ENCODE results near the gene NINL.
A peak's percentile ranks its signal among the peaks of the same experiment; 100 is the strongest.
"Not testable (repeated sequence)": the region's sequence is repeated elsewhere in the genome, so short reads cannot be mapped to it uniquely, and the experiment has no call there.

The NINL gene

GRCh38 chr20:25592135-25592852 is 7.0 kb upstream of the NINL start:
- no peak for DNase-seq

- not testable (repeated sequence) for DNase-seq
Observed at GRCh38 chr20:25590778-25591177, 5.4 kb upstream of the NINL start.

- DNase-seq: no peak
Observed at GRCh38 chr20:25588491-25588890, 3.2 kb upstream of the NINL start.

GRCh38 chr20:25587536-25587935 is 2.2 kb upstream of the NINL start:
- no peak for DNase-seq

GRCh38 chr20:25586877-25587276 is 1.5 kb upstream of the NINL start:
- DNase-seq: no peak

DNA sequence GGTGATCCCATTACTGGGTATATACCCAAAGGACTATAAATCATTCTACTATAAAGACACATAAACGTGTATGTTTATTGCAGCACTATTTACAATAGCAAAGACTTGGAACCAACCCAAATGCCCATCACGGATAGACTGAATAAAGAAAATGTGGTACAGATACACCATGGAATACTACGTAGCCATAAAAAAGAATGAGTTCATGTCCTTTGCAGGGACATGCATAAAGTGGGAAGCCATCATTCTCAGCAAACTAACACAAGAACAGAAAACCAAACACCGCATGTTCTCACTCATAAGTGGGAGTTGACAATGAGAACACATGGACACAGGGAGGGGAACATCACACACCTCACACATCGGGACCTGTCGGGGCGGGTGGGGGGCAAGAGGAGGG is 1.7 kb downstream of the NINL start:
- not testable (repeated sequence) for DNase-seq

DNA sequence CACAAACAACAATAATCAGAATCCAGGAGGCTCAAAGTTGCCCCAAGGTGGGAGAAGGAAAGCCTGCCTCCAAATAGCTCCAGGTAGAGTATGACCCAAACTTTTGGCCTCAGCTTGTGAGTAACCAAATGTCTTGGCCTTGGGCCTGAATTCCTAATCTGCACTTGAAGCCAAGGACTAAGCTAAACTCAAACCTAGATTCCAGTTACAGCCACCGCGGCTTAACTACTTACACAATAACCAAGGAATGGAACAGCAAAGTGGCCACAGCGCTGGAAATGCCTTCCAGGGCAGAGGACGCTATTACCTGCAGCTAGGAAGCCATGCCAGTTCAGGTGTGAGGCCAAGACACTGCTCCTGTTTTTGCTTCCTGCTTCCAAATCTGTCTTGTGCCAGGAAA is 4.6 kb downstream of the NINL start:
- DNase-seq: no peak

DNA sequence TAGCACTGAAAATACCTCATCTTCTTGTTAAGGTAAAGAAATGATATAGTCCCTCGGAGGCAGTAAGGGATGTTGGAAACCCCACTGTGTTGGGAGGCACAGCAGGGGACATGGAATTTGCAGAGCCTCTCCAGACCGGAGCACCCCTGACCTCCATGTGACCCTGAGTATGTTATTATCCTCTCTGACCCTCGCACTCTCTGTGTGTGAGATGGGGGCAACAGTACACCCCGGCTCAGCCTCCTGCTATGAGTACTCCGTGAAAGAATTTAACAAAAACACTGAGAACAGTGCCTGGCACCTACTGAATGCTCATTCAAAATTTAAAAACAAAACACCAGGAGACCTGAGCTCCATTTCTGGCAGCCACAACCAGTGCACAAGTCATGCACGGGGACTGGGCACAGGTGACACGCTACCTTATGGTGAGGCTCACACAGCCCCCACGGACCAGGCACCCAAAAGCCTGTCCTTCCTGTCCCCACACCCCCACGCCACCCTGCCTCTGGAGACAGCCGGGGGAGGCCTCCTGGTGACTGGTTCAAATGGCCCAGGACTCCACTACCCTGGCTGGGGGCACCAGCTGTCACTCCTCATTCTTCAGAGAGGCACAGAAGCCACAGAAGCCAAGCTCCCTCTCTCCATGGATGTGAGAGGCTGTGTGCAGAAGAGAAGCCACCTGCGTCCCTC is 6.1 kb downstream of the NINL start:
- no peak for DNase-seq

- no peak for DNase-seq
Observed at GRCh38 chr20:25576783-25577530, 8.4 kb downstream of the NINL start.

DNA sequence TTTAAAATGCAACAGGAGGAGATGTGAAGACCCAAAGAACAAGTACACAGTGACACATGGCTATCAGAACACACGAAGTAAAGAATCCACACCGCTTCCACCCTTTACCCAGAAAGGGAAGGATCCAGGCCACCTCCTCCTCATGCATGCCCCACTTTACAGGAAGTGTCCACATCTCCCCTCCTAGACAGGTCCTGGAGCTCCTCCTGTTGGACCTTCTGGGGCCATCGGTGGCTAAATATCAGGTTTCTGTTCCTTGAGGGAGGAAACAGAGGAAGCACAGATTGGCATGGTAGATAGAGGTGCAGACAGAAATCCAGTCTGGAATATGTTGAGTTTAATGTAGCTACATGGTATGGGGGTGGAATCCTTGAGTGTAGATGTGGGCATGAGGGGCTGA is 10.9 kb downstream of the NINL start:
- DNase-seq: no peak

- no peak for DNase-seq
Observed at GRCh38 chr20:25573288-25574251, 11.8 kb downstream of the NINL start.

GRCh38 chr20:25571817-25572216 is 13.5 kb downstream of the NINL start:
- no peak for DNase-seq

DNA sequence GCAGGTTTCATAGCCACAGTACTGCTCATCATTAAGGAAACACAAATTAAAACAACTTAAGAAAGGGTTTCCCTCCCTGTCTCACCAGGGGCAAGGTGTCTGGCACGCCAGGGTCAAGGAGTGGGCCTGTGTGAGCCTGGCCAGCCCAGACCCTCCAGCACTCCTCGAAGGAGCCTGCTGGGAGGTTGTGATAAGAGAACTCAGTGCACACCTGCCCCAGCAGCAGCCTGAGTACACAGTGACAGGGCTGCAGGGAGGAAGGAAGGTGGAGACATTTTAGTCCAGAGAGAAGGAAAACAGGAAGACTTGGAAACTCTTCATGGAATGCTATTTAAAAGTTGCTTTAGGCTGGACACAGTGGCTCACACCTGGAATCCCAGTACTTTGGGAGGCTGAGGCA is 14.1 kb downstream of the NINL start:
- DNase-seq: no peak

DNA sequence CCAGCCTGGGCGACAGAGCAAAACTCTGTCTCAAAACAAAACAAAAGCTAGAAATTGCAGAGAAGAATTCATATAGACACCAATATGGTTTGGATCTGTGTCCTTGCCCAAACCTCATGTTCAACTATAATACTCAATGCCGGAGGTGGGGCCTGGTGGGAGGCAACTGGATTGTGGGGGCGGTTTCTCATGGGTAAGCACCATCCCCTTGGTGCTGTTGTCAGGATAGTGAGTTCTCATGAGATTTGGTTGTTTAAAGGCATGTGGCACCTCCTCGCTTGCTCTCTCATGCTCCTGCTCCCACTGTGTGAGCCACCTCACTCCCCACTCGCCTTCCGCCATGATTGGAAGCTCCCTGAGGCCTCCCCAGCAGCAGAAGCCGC is 15.2 kb downstream of the NINL start:
- no peak for DNase-seq

GRCh38 chr20:25567286-25567685 is 18.0 kb downstream of the NINL start:
- DNase-seq: no peak

GRCh38 chr20:25566821-25567220 is 18.5 kb downstream of the NINL start:
- no peak for DNase-seq

DNA sequence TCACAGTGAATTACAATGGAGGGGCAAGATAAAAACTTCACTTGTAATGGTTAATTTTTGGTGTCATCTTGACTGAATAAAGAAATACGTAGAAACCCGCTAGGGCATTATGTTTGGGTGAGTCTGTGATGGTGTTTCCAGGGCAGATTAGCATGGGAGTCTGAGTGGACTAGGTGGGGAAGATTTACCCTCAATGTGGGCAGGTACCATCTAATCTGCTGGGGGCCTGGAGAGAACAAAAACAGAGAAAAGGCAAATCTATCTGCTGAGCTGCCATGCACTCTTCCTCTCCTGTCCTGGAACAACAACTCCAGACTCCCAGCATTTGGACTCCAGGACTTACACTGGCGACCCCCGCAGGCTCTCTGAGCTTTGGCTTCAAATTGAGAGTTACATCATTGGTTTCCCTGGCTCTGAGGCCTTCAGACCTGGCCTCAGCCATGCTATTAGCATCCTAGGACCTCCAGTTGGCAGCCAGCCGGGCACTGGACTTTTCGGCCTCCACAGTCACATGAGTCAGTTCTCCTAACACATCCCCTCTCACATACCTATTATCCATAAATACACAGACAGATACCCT is 19.7 kb downstream of the NINL start:
- DNase-seq: no peak

DNA sequence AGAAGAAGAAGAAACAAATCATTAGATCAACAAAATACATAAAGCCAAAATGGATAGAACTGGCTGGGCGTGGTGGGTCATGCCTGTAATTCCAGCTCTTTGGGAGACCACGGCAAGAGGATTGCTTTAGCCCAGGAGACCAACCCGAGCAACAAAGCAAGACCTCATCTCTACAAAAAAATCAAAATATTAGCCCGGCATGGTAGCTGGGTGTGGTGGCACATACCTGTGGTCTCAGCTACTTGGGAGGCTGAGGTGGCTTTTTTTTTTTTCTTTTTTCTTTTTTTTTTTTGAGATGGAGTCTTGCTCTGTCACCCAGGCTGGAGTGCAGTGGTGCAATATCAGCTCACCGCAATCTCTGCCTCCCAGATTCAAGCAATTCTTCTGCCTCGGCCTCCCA is 21.5 kb downstream of the NINL start:
- no peak for DNase-seq

DNA sequence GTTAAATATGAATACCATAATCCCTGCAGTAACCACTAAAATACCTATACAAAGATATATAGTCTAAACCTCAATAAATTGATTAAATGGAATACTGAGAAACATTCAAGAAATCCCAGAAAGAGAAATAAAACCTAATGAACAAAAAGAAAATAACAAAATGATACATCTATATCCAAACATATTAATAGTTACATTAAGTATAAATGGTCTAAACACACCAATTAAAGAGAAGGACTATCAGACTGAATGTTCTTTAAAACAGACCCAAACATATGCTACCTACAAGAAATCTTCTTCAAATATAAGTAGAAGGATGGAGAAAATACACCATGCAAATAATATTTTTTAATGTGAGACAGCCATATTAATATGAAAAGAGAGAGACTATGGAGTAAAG is 22.0 kb downstream of the NINL start:
- no peak for DNase-seq

DNA sequence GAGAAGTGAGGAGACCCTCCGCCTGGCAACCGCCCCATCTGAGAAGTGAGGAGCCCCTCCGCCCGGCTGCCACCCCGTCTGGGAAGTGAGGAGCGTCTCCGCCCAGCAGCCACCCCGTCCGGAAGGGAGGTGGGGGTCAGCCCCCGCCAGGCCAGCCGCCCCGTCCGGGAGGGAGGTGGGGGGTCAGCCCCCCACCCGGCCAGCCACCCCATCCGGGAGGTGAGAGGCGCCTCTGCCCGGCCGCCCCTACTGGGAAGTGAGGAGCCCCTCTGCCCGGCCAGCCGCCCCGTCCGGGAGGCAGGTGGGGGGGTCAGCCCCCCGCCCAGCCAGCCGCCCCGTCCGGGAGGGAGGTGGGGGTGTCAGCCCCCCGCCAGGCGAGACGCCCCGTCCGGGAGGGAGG is 23.6 kb downstream of the NINL start:
- DNase-seq: not testable (repeated sequence)

DNA sequence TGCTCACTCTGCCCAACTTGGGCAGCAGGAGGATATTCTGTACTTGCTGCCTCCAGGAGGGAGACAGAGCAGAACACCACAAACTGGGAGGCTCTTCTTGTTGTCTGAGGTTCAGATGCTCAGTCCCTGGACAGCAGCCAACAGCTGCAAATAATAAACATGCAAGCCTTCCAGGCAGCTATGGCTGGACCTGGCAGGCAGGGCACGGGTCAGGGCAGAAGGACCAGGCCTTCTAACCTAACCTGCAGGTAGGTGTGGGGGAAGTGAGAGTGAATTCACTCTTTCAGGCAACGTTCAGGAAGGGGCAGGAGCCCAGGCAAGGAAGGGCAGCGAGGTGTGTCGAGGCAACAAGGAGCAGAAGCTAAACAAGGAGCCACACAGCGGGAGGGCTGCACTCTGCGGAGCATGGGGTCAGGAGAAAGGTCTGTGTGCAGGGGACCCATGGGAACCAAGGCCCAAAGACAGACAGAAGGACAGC is 31.5 kb downstream of the NINL start:
- DNase-seq: peak; percentile 42

DNA sequence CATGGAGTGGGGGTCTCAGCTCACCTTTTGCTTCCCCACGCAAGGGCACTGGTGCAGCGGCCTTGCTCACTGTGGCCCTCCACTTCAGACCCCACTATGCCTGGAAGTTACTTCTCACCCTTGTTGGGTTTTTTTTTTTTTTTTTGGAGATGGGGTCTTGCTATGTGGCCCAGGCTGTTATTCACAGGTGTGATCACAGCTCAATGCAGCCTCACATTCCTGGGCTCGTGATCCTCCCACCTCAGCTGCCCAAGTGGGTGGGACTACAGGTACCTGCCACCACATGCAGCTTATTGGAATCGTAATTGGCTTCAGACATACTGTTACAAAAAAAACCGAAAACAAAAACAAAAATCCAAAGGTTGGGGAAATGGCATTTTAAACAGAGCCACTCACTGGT is 32.4 kb downstream of the NINL start:
- DNase-seq: no peak

All from COR-L47 (cell line).